ENCODE data around the gene OR14J1. TPM values are rescaled to one million over a fixed set of nuclear protein-coding genes. Genes with fewer than 3 reads are reported as not detected.

The OR14J1 gene
- polyA plus RNA-seq, 3 donors: not detected

GRCh38 chr6:29255530-29255929, 46.0 kb upstream of the OR14J1 start:
- no peak for DNase-seq
- Mint-ChIP-seq H3K27me3 (ENCODE audit: low read depth in 3 of 3) (peaks cover 0 to 5% (median 2%) of the 10 kb centered on the region in 3 donors), H3K36me3 (no peaks in the 10 kb centered on the region), H3K4me3 (no peak overlapping the region), H3K27ac (no peak overlapping the region), H3K9me3 (peaks cover 8 to 31% (median 16%) of the 10 kb centered on the region in 7 donors), H3K4me1 (no peaks in the 10 kb centered on the region)
- Histone ChIP-seq H3K9ac (ENCODE audit: insufficient read depth, low read length, poor library complexity, severe bottlenecking) (no peak overlapping the region), H3K36me3 (replicated peaks in 1 of 2; ENCODE audit: control insufficient read depth in 1 of 2, insufficient read depth in 2 of 2, low read length in 2 of 2) (no peaks in the 10 kb centered on the region), H3K79me2 (ENCODE audit: insufficient read depth, low read length) (no peaks in the 10 kb centered on the region), H3K9me3 (replicated peaks in 1 of 2; ENCODE audit: control insufficient read depth in 1 of 2, insufficient read depth in 1 of 2, low read length in 2 of 2) (peaks cover 4 to 7% of the 10 kb centered on the region in 2 donors), H4K20me1 (ENCODE audit: insufficient read depth, low read length) (no peaks in the 10 kb centered on the region), H2AFZ (ENCODE audit: insufficient read depth, low read depth, low read length, poor library complexity, severe bottlenecking) (no peak overlapping the region), H3K27ac (ENCODE audit: low read depth in 1 of 2, low read length in 2 of 2) (no peak overlapping the region), H3K4me1 (ENCODE audit: control insufficient read depth in 1 of 2, insufficient read depth in 2 of 2, low read length in 2 of 2) (no peaks in the 10 kb centered on the region), H3K4me2 (replicated peaks; ENCODE audit: extremely low read depth, low read length, poor library complexity, severe bottlenecking) (no peak overlapping the region), H3K4me3 (replicated peaks in 1 of 3; ENCODE audit: low read depth in 2 of 3, low read length in 3 of 3) (no peak overlapping the region), H3K27me3 (ENCODE audit: control insufficient read depth in 2 of 2, insufficient read depth in 2 of 2, low read length in 2 of 2) (no peaks in the 10 kb centered on the region)
- intact Hi-C loops (cut with micrococcal nuclease): no loop called here
- no peak for TF ChIP-seq CTCF (IDR thresholded peaks at IDR 0.05)
- 60% methylated on average over 1 of the region's 2 CpGs for WGBS (ENCODE audit: insufficient coverage)

GRCh38 chr6:29259721-29260120, 41.8 kb upstream of the OR14J1 start:
- Histone ChIP-seq H3K27ac (ENCODE audit: low read depth in 1 of 2, low read length in 2 of 2) (no peak overlapping the region), H4K20me1 (ENCODE audit: insufficient read depth, low read length) (no peaks in the 10 kb centered on the region), H3K27me3 (ENCODE audit: control insufficient read depth in 2 of 2, insufficient read depth in 2 of 2, low read length in 2 of 2) (no peaks in the 10 kb centered on the region), H3K4me3 (replicated peaks in 1 of 3; ENCODE audit: low read depth in 2 of 3, low read length in 3 of 3) (no peak overlapping the region), H3K9ac (ENCODE audit: insufficient read depth, low read length, poor library complexity, severe bottlenecking) (no peak overlapping the region), H3K4me1 (ENCODE audit: control insufficient read depth in 1 of 2, insufficient read depth in 2 of 2, low read length in 2 of 2) (no peaks in the 10 kb centered on the region), H3K36me3 (replicated peaks in 1 of 2; ENCODE audit: control insufficient read depth in 1 of 2, insufficient read depth in 2 of 2, low read length in 2 of 2) (no peaks in the 10 kb centered on the region), H3K4me2 (replicated peaks; ENCODE audit: extremely low read depth, low read length, poor library complexity, severe bottlenecking) (no peak overlapping the region), H3K9me3 (replicated peaks in 1 of 2; ENCODE audit: control insufficient read depth in 1 of 2, insufficient read depth in 1 of 2, low read length in 2 of 2) (peaks cover 7 to 8% of the 10 kb centered on the region in 2 donors), H3K79me2 (ENCODE audit: insufficient read depth, low read length) (no peaks in the 10 kb centered on the region), H2AFZ (ENCODE audit: insufficient read depth, low read depth, low read length, poor library complexity, severe bottlenecking) (no peak overlapping the region)
- intact Hi-C loops (cut with micrococcal nuclease): no loop called here
- TF ChIP-seq CTCF (IDR thresholded peaks at IDR 0.05): no peak
- peaks cover 0 to 12% (median 7%) of the 10 kb centered on the region in 7 donors for H3K9me3 Mint-ChIP-seq
- H3K4me3 Mint-ChIP-seq: no peak overlapping the region
- whole genome bisulfite sequencing (ENCODE audit: insufficient coverage): no CpG with 5 or more reads among the region's 2 CpGs
- H3K36me3 Mint-ChIP-seq: no peaks in the 10 kb centered on the region
- H3K27me3 Mint-ChIP-seq (ENCODE audit: low read depth in 3 of 3): peaks cover 0 to 1% (median 0%) of the 10 kb centered on the region in 3 donors
- no peak overlapping the region for H3K27ac Mint-ChIP-seq
- H3K4me1 Mint-ChIP-seq: no peaks in the 10 kb centered on the region
- DNase-seq: no peak
